Uterus (tissue), 4 donors: ENCODE data around the gene RMRP. TPM values are rescaled to one million over a fixed set of nuclear protein-coding genes. Genes with fewer than 3 reads are reported as not detected.
A peak's percentile ranks its signal among the peaks of the same experiment; 100 is the strongest.

ENCODE experiments used
- DNase-seq, 2 donors: peaks; one replicate each; pipeline ENCODE4 v3.0.0-alpha.2; 2019 to 2020
- H3K27ac ChIP-seq, 2 donors: fragments of 200-600 bp; sonication (generic); 1 replicate in 1 of 2; 2 replicates in 1 of 2; pipeline ENCODE4 v1.5.1; 2016 to 2018
- H3K27me3 ChIP-seq, 2 donors: fragments of 200-600 bp; sonication (generic); one replicate each; pipeline ENCODE4 v1.5.1; 2018 to 2019; ENCODE audit warnings: control low read depth in 1 of 2
- H3K36me3 ChIP-seq, 2 donors: fragments of 200-600 bp; sonication (generic); one replicate each; pipeline ENCODE4 v1.5.1; 2019; ENCODE audit warnings: control low read depth in 1 of 2
- H3K4me1 ChIP-seq, 2 donors: fragments of 200-600 bp; sonication (generic); one replicate each; pipeline ENCODE4 v1.5.1; 2018 to 2019; ENCODE audit warnings: control low read depth in 1 of 2
- H3K4me3 ChIP-seq, 2 donors: fragments of 200-600 bp; sonication (generic); 1 replicate in 1 of 2; 2 replicates in 1 of 2; pipeline ENCODE4 v1.5.1; 2018 to 2019; ENCODE audit warnings: mild to moderate bottlenecking in 1 of 2
- H3K9me3 ChIP-seq, 2 donors: fragments of 200-600 bp; sonication (generic); one replicate each; pipeline ENCODE4 v1.5.1; 2019; ENCODE audit warnings: control low read depth in 1 of 2
- CTCF ChIP-seq, 4 experiments: fragments of 200-600 bp in 2 of 4; fragments of 450-650 bp in 2 of 4; sonication (generic) in 2 of 4; IDR thresholded peaks; one replicate each; pipeline ENCODE4 v1.5.1; 2016 to 2019; ENCODE audit warnings: antibody characterized with exemption in 4 of 4, mild to moderate bottlenecking in 2 of 4, moderate library complexity in 1 of 4
- POLR2A ChIP-seq, 2 donors: fragments of 450-650 bp; IDR thresholded peaks; one replicate each; pipeline ENCODE4 v1.6.1; 2016; ENCODE audit warnings: antibody characterized with exemption in 2 of 2, mild to moderate bottlenecking in 1 of 2, moderate library complexity in 1 of 2
- intact Hi-C: fragments of 100-400 bp; cut with DNase I; formaldehyde crosslinking; loops from one replicate; pipeline ENCODE4 v1.15.1; 2023; ENCODE audit warnings: low total_unique reads
- total RNA-seq, 4 donors: library from RNA; depleted of rRNA in 3 of 4; stranded (reverse); fragments of >200 nt in 3 of 4; gene quantifications; one replicate each; pipeline versions ENCODE4 v1.1.0 to v1.2.4, GENCODE V29; 2014 to 2023
- donor health status: DM: yes; HTN: yes; CAD: no.

RMRP gene
- total RNA-seq, 4 donors from 2014 or later: 2,632 to 57,722 (median 9,015) TPM

GRCh38 chr9:35702696-35703095, 44.9 kb upstream of the RMRP start:
- intact Hi-C loops: no loop called here
- DNase-seq: no peak
- no peak overlapping the region for H3K27ac ChIP-seq

GRCh38 chr9:35700942-35701341, 43.1 kb upstream of the RMRP start:
- Histone ChIP-seq H3K9me3 (no peaks in the 10 kb centered on the region), H3K4me1 (no peaks in the 10 kb centered on the region), H3K36me3 (no peaks in the 10 kb centered on the region), H3K27ac (no peak overlapping the region), H3K4me3 (no peak overlapping the region), H3K27me3 (no peaks in the 10 kb centered on the region)
- TF ChIP-seq CTCF (IDR thresholded peaks at IDR 0.05) (no peak), POLR2A (IDR thresholded peaks at IDR 0.05) (no peak)
- intact Hi-C loops: no loop called here
- no peak for DNase-seq

More at GRCh38 chr9:35702696-35703095, 44.9 kb upstream of the RMRP start:
- Histone ChIP-seq H3K27me3 (no peaks in the 10 kb centered on the region), H3K4me1 (no peaks in the 10 kb centered on the region), H3K4me3 (no peak overlapping the region), H3K9me3 (no peaks in the 10 kb centered on the region), H3K36me3 (no peaks in the 10 kb centered on the region)
- TF ChIP-seq CTCF (IDR thresholded peaks at IDR 0.05) (no peak), POLR2A (IDR thresholded peaks at IDR 0.05) (no peak)

GRCh38 chr9:35700031-35700430, 42.2 kb upstream of the RMRP start:
- H3K36me3 ChIP-seq: no peaks in the 10 kb centered on the region
- DNase-seq: no peak
- intact Hi-C loops: no loop called here
- no peak overlapping the region for H3K27ac ChIP-seq
- no peak overlapping the region for H3K4me3 ChIP-seq
- no peaks in the 10 kb centered on the region for H3K9me3 ChIP-seq
- no peak for TF ChIP-seq CTCF (IDR thresholded peaks at IDR 0.05)
- no peak for TF ChIP-seq POLR2A (IDR thresholded peaks at IDR 0.05)
- no peaks in the 10 kb centered on the region for H3K27me3 ChIP-seq
- H3K4me1 ChIP-seq: no peaks in the 10 kb centered on the region

GRCh38 chr9:35698231-35698630, 40.4 kb upstream of the RMRP start:
- Histone ChIP-seq H3K36me3 (no peaks in the 10 kb centered on the region), H3K27me3 (no peaks in the 10 kb centered on the region), H3K27ac (peak overlapping the region in 1 of 2 donors; percentile 62), H3K9me3 (no peaks in the 10 kb centered on the region), H3K4me3 (no peak overlapping the region), H3K4me1 (no peaks in the 10 kb centered on the region)
- TF ChIP-seq CTCF (IDR thresholded peaks at IDR 0.05) (no peak), POLR2A (IDR thresholded peaks at IDR 0.05) (no peak)
- DNase-seq: no peak
- intact Hi-C loops: no loop called here

- no peaks in the 10 kb centered on the region for H3K4me1 ChIP-seq
- intact Hi-C loops: no loop called here
- peak in 1 of 2 donors; percentile 23 for DNase-seq
- H3K9me3 ChIP-seq: no peaks in the 10 kb centered on the region
- H3K27ac ChIP-seq: peak overlapping the region; percentile 55 to 62
- no peaks in the 10 kb centered on the region for H3K27me3 ChIP-seq
- H3K36me3 ChIP-seq: no peaks in the 10 kb centered on the region
- no peak overlapping the region for H3K4me3 ChIP-seq
- TF ChIP-seq POLR2A (IDR thresholded peaks at IDR 0.05) (no peak), CTCF (IDR thresholded peaks at IDR 0.05) (no peak)
These were observed 39.7 kb upstream of the RMRP start for GRCh38 chr9:35697486-35697885.
